Spleen (tissue), 11 donors: ENCODE measurements around the gene CHPF. TPM values are rescaled to one million over a fixed set of nuclear protein-coding genes. Genes with fewer than 3 reads are reported as not detected.

ENCODE experiments used
- DNase-seq: peaks from one replicate; pipeline ENCODE4 v3.0.0-alpha.2; 2020
- H3K27ac ChIP-seq, 8 donors: fragments of 200-600 bp; sonication (generic) in 7 of 8; 1 replicate in 4 of 8; 2 replicates in 4 of 8; pipeline versions ENCODE4 v1.5.0 to v1.8.0; 2016 to 2021; ENCODE audit warnings: inconsistent platforms in 4 of 8, mild to moderate bottlenecking in 4 of 8, moderate library complexity in 1 of 8
- H3K27me3 ChIP-seq, 7 donors: fragments of 200-600 bp; sonication (generic) in 6 of 7; replicated peaks in 1 of 7; 1 replicate in 4 of 7; 2 replicates in 3 of 7; pipeline versions ENCODE4 v1.5.0 to v1.8.0; 2016 to 2021; ENCODE audit warnings: inconsistent platforms in 3 of 7, mild to moderate bottlenecking in 1 of 7
- H3K36me3 ChIP-seq, 6 donors: fragments of 200-600 bp; sonication (generic) in 5 of 6; 1 replicate in 4 of 6; 2 replicates in 2 of 6; pipeline versions ENCODE4 v1.5.0 to v1.8.0; 2016 to 2021; ENCODE audit warnings: inconsistent platforms in 2 of 6
- H3K4me1 ChIP-seq, 6 donors: fragments of 200-600 bp; sonication (generic) in 5 of 6; 1 replicate in 3 of 6; 2 replicates in 3 of 6; pipeline versions ENCODE4 v1.5.0 to v1.8.0; 2016 to 2021; ENCODE audit warnings: inconsistent platforms in 3 of 6
- H3K4me3 ChIP-seq, 8 donors: fragments of 200-600 bp; sonication (generic) in 7 of 8; 1 replicate in 4 of 8; 2 replicates in 4 of 8; pipeline versions ENCODE4 v1.5.0 to v1.8.0; 2016 to 2021; ENCODE audit warnings: inconsistent platforms in 4 of 8, mild to moderate bottlenecking in 4 of 8, moderate library complexity in 2 of 8
- H3K9me3 ChIP-seq, 8 donors: fragments of 200-600 bp; sonication (generic) in 7 of 8; 1 replicate in 4 of 8; 2 replicates in 4 of 8; pipeline versions ENCODE4 v1.5.0 to v1.8.0; 2016 to 2021; ENCODE audit warnings: inconsistent platforms in 4 of 8
- POLR2A ChIP-seq, 3 donors: fragments of 450-650 bp; IDR thresholded peaks; one replicate each; pipeline ENCODE4 v1.5.1; 2017; ENCODE audit warnings: antibody characterized with exemption in 3 of 3, mild to moderate bottlenecking in 1 of 3
- POLR2AphosphoS5 ChIP-seq, 3 donors: sonication (generic); formaldehyde crosslinking; IDR thresholded peaks; one replicate each; pipeline ENCODE4 v1.5.1; 2017; ENCODE audit warnings: antibody characterized with exemption in 3 of 3
- WGBS, 5 donors: extraction: QIAGEN DNeasy Blood & Tissue Kit in 3 of 5; methylation state at CpG; one replicate each; pipeline versions ENCODE4 v1.1.5 to v1.1.7; 2013 to 2018; 5-methylcytosine and 5-hydroxymethylcytosine counted together
- intact Hi-C: fragments of 100-400 bp; cut with DNase I; formaldehyde crosslinking; loops from one replicate; pipeline ENCODE4 v1.15.0; 2023; ENCODE audit warnings: low total_unique reads
- polyA plus RNA-seq, 3 donors: library from polyadenylated mRNA; stranded (reverse); fragments of 200-250 nt; gene quantifications; one replicate each; pipeline ENCODE4 v1.2.1, GENCODE V29; 2013
- total RNA-seq, 7 donors: library from RNA; depleted of rRNA in 3 of 7; stranded (reverse); fragments of >200 nt in 3 of 7; fragmentation: NEBNext Ultra II Directional in 4 of 7; extraction: Animal tissue kit (Norgen Biotek cat#: 25700) in 4 of 7; gene quantifications; one replicate each; pipeline versions ENCODE4 v1.1.0 to v1.2.1, GENCODE V29; 2016 to 2021
- TF ChIP-seq, protein P1 (sequence below), 11 experiments: fragments of 200-600 bp in 7 of 11; fragments of 450-650 bp in 4 of 11; sonication (generic) in 4 of 11; IDR thresholded peaks in 8 of 11; conservative IDR thresholded peaks in 3 of 11; 1 replicate in 7 of 11; 2 replicates in 4 of 11; pipeline versions ENCODE4 v1.4.0 to v1.8.0; 2016 to 2021; ENCODE audit warnings: antibody characterized with exemption in 11 of 11, inconsistent platforms in 4 of 11, mild to moderate bottlenecking in 1 of 11
- donor health status: healthy with polysubstance abuse.
- donor health status: DM: no; HTN: no; CAD: no; lungs with moderate emphysema.
- donor health status: DM: no; HTN: no; CAD: no.
- donor health status: Bipolar disorder and iron deficiency.
- donor health status: healthy.
- donor health status: DM: no; HTN: no; CAD: no.
- donor health status: DM: yes; HTN: yes; CAD: no.

CHPF gene
- total and polyA plus RNA-seq, 10 donors, result 2.8 to 26.2 (median 13.2) TPM

- Histone ChIP-seq H3K4me3 (peak overlapping the region; percentile 71 to 94 (median 80)), H3K36me3 (peaks cover 0 to 18% (median 5%) of the 10 kb centered on the region in 6 donors), H3K27me3 (peaks cover 8 to 55% (median 50%) of the 10 kb centered on the region in 7 donors), H3K9me3 (no peaks in the 10 kb centered on the region), H3K27ac (peak overlapping the region; percentile 79 to 96 (median 93)), H3K4me1 (peaks cover 19 to 49% (median 32%) of the 10 kb centered on the region in 6 donors)
- DNase-seq, result peak; percentile 96
- intact Hi-C loops, result no loop called here
- 3 to 6% (median 3%) methylated on average over 46 to 59 of the region's 59 CpGs for WGBS, 5 donors
- TF ChIP-seq POLR2AphosphoS5 (IDR thresholded peaks at IDR 0.05), result peak; percentile 88 to 94 (median 90)
- peak in 1 of 3 donors; percentile 49 for TF ChIP-seq POLR2A (IDR thresholded peaks at IDR 0.05)
- TF ChIP-seq, protein P1, sequence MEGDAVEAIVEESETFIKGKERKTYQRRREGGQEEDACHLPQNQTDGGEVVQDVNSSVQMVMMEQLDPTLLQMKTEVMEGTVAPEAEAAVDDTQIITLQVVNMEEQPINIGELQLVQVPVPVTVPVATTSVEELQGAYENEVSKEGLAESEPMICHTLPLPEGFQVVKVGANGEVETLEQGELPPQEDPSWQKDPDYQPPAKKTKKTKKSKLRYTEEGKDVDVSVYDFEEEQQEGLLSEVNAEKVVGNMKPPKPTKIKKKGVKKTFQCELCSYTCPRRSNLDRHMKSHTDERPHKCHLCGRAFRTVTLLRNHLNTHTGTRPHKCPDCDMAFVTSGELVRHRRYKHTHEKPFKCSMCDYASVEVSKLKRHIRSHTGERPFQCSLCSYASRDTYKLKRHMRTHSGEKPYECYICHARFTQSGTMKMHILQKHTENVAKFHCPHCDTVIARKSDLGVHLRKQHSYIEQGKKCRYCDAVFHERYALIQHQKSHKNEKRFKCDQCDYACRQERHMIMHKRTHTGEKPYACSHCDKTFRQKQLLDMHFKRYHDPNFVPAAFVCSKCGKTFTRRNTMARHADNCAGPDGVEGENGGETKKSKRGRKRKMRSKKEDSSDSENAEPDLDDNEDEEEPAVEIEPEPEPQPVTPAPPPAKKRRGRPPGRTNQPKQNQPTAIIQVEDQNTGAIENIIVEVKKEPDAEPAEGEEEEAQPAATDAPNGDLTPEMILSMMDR (IDR thresholded peaks at IDR 0.05 in 8 of 11, conservative IDR thresholded peaks at IDR 0.05 in 3 of 11), result no peak
These were observed 45.9 kb downstream of the CHPF start for GRCh38 chr2:219497495-219498279.

DNA sequence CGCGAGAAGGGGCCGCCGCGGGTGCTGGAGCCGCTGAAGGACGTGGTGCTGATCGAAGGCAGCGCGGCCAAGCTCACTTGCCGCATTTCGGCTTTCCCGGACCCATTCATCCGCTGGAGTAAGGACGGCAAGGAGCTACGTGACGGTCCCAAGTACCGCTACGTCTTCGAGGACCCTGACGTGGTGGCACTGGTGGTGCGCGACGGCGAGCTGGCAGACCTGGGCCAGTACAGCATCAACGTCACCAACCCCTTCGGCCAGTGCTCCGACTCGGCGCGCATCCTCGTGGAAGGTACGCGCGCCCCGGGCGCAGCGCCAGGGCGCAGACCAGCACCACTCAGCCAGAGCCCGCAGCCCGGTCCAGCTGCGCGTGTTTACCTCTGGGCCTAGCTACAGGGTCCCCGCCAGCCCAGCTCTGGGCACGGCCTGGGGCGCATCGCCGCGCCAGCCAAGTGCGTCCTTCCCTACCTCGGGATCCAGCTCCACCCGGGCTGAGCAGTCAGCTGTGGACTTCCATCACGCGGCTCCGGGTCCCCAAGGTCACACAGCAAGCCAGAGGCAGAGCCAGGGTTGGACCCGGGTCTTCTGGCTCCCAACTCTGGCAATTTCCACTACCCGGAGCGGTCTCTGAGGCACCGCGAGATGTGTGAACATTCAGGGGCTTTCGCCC, 46.6 kb downstream of the CHPF start:
- intact Hi-C loops, result no loop called here
- DNase-seq, result peak; percentile 85
- TF ChIP-seq POLR2A (IDR thresholded peaks at IDR 0.05), result no peak
- TF ChIP-seq, protein P1 (IDR thresholded peaks at IDR 0.05 in 8 of 11, conservative IDR thresholded peaks at IDR 0.05 in 3 of 11), result no peak
- no peak for TF ChIP-seq POLR2AphosphoS5 (IDR thresholded peaks at IDR 0.05)
- peaks cover 19 to 49% (median 32%) of the 10 kb centered on the region in 6 donors for H3K4me1 ChIP-seq
- 7 to 35% (median 9%) methylated on average over 17 to 61 of the region's 61 CpGs for WGBS, 5 donors
- peaks cover 0 to 11% (median 1%) of the 10 kb centered on the region in 6 donors for H3K36me3 ChIP-seq
- peak overlapping the region in 6 of 8 donors; percentile 76 to 94 (median 81) for H3K4me3 ChIP-seq
- H3K9me3 ChIP-seq, result no peaks in the 10 kb centered on the region
- H3K27ac ChIP-seq, result peak overlapping the region in 2 of 8 donors; percentile 96
- H3K27me3 ChIP-seq, result peaks cover 8 to 63% (median 57%) of the 10 kb centered on the region in 7 donors

GRCh38 chr2:219496247-219496824, 47.3 kb downstream of the CHPF start:
- peak overlapping the region in 3 of 8 donors; percentile 80 to 94 (median 82) for H3K4me3 ChIP-seq
- peaks cover 19 to 49% (median 32%) of the 10 kb centered on the region in 6 donors for H3K4me1 ChIP-seq
- peaks cover 0 to 5% (median 0%) of the 10 kb centered on the region in 6 donors for H3K36me3 ChIP-seq
- intact Hi-C loops, result no loop called here
- TF ChIP-seq POLR2A (IDR thresholded peaks at IDR 0.05) (no peak), POLR2AphosphoS5 (IDR thresholded peaks at IDR 0.05) (no peak)
- TF ChIP-seq, protein P1 (IDR thresholded peaks at IDR 0.05 in 8 of 11, conservative IDR thresholded peaks at IDR 0.05 in 3 of 11), result no peak
- 23 to 31% (median 28%) methylated on average over 19 to 20 of the region's 20 CpGs for WGBS, 5 donors
- H3K27ac ChIP-seq, result no peak overlapping the region
- peaks cover 8 to 69% (median 64%) of the 10 kb centered on the region in 7 donors for H3K27me3 ChIP-seq
- no peaks in the 10 kb centered on the region for H3K9me3 ChIP-seq
- DNase-seq, result no peak
